WTC11 (cell line): Measurements from ENCODE around the gene ABL1. TPM values are rescaled to one million over a fixed set of nuclear protein-coding genes. Genes with fewer than 3 reads are reported as not detected.

Source experiments
- ATAC-seq: fragments of 200-7000 bp; cut with Tn5 transposase; 2 replicates; pipeline ENCODE4 v1.10.0; 2021; ENCODE audit warnings: mild to moderate bottlenecking, moderate library complexity
- CTCF ChIA-PET: fragments of 300-600 bp; sonication (Branson Sonifier 250); formaldehyde crosslinking; loops from one replicate; lab custom pipeline; 2021; ENCODE audit warnings: antibody characterized with exemption; lab: Charles Lee
- POLR2A ChIA-PET: fragments of 350-600 bp; sonication (Branson Sonifier 250); formaldehyde crosslinking; loops from one replicate; lab custom pipeline; 2021; ENCODE audit warnings: antibody characterized with exemption; lab: Charles Lee
- DNase-seq: peaks from one replicate; pipeline ENCODE4 v3.0.0; 2021; ENCODE audit warnings: low spot score
- H3K27ac Mint-ChIP-seq: 2 replicates; pipeline ENCODE4 v1.8.0; 2021; ENCODE audit warnings: mixed read lengths
- H3K27me3 Mint-ChIP-seq: 2 replicates; pipeline ENCODE4 v1.8.0; 2021; ENCODE audit warnings: low read depth, mild to moderate bottlenecking, moderate library complexity, mixed read lengths
- H3K36me3 Mint-ChIP-seq: 2 replicates; pipeline ENCODE4 v1.8.0; 2021; ENCODE audit warnings: mixed read lengths
- H3K4me1 Mint-ChIP-seq: 2 replicates; pipeline ENCODE4 v1.8.0; 2022; ENCODE audit warnings: mixed read lengths
- H3K4me3 Mint-ChIP-seq: 2 replicates; pipeline ENCODE4 v1.8.0; 2021; ENCODE audit warnings: mild to moderate bottlenecking, moderate library complexity, mixed read lengths
- H3K9me3 Mint-ChIP-seq: 2 replicates; pipeline ENCODE4 v1.8.0; 2021; ENCODE audit warnings: mixed read lengths
- AFF4 ChIP-seq: sonication (generic); formaldehyde crosslinking; IDR thresholded peaks from 2 replicates; pipeline ENCODE4 v1.8.1; 2023; ENCODE audit warnings: mild to moderate bottlenecking, missing genetic modification reagents, borderline replicate concordance
- ARID4B ChIP-seq: sonication (generic); formaldehyde crosslinking; IDR thresholded peaks from 2 replicates; pipeline ENCODE4 v1.8.0; 2023; ENCODE audit warnings: missing genetic modification reagents, mild to moderate bottlenecking, borderline replicate concordance
- CBFB ChIP-seq: sonication (generic); formaldehyde crosslinking; IDR thresholded peaks from 2 replicates; pipeline ENCODE4 v1.8.1; 2022; ENCODE audit warnings: mild to moderate bottlenecking, low read depth, missing genetic modification reagents
- E2F4 ChIP-seq: sonication (generic); formaldehyde crosslinking; IDR thresholded peaks from 2 replicates; pipeline ENCODE4 v1.8.1; 2022; ENCODE audit warnings: low read depth, mild to moderate bottlenecking, moderate library complexity, missing genetic modification reagents, borderline replicate concordance
- ELF4 ChIP-seq: sonication (generic); formaldehyde crosslinking; IDR thresholded peaks from 2 replicates; pipeline ENCODE4 v1.8.1; 2022; ENCODE audit warnings: low read depth, mild to moderate bottlenecking, moderate library complexity, missing genetic modification reagents
- ESRRA ChIP-seq: sonication (generic); formaldehyde crosslinking; IDR thresholded peaks from 2 replicates; pipeline ENCODE4 v1.8.1; 2022; ENCODE audit warnings: mild to moderate bottlenecking, missing genetic modification reagents, borderline replicate concordance
- FOXJ3 ChIP-seq: sonication (generic); formaldehyde crosslinking; IDR thresholded peaks from 2 replicates; pipeline ENCODE4 v1.9.0; 2021; ENCODE audit warnings: missing genetic modification reagents, mild to moderate bottlenecking, borderline replicate concordance
- GTF2I ChIP-seq: fragments of 250-450 bp; sonication (Bioruptor Pico); conservative IDR thresholded peaks from 2 replicates; pipeline ENCODE4 v1.4.0; 2021; ENCODE audit warnings: mild to moderate bottlenecking
- HMGXB4 ChIP-seq: sonication (generic); formaldehyde crosslinking; IDR thresholded peaks from 2 replicates; pipeline ENCODE4 v1.8.1; 2023; ENCODE audit warnings: mild to moderate bottlenecking, moderate library complexity, missing genetic modification reagents
- JAZF1 ChIP-seq: fragments of 250-450 bp; sonication (Bioruptor Pico); IDR thresholded peaks from 2 replicates; pipeline ENCODE4 v1.9.0; 2021; ENCODE audit warnings: moderate library complexity, mild to moderate bottlenecking, inconsistent platforms
- MXD4 ChIP-seq: fragments of 250-450 bp; sonication (Bioruptor Pico); IDR thresholded peaks from 2 replicates; pipeline ENCODE4 v1.8.0; 2021; ENCODE audit warnings: mild to moderate bottlenecking, moderate library complexity, borderline replicate concordance
- PREB ChIP-seq: sonication (generic); formaldehyde crosslinking; IDR thresholded peaks from 2 replicates; pipeline ENCODE4 v1.8.1; 2022; ENCODE audit warnings: mild to moderate bottlenecking, missing genetic modification reagents, moderate library complexity, borderline replicate concordance
- PRRX2 ChIP-seq: fragments of 250-450 bp; sonication (Bioruptor Pico); IDR thresholded peaks from 2 replicates; pipeline ENCODE4 v1.8.0; 2021; ENCODE audit warnings: mild to moderate bottlenecking
- STAT6 ChIP-seq: sonication (generic); formaldehyde crosslinking; conservative IDR thresholded peaks from 2 replicates; pipeline ENCODE4 v1.8.1; 2023; ENCODE audit warnings: mild to moderate bottlenecking, low read depth, missing genetic modification reagents, moderate library complexity
- TEAD1 ChIP-seq: sonication (generic); formaldehyde crosslinking; IDR thresholded peaks from 2 replicates; pipeline ENCODE4 v1.8.0; 2022; ENCODE audit warnings: mild to moderate bottlenecking, missing genetic modification reagents
- ZBTB43 ChIP-seq: sonication (generic); formaldehyde crosslinking; IDR thresholded peaks from 2 replicates; pipeline ENCODE4 v1.8.1; 2023; ENCODE audit warnings: mild to moderate bottlenecking, missing genetic modification reagents
- ZNF232 ChIP-seq: sonication (generic); formaldehyde crosslinking; IDR thresholded peaks from 2 replicates; pipeline ENCODE4 v1.8.0; 2022; ENCODE audit warnings: mild to moderate bottlenecking, missing genetic modification reagents
- ZNF512 ChIP-seq: sonication (generic); formaldehyde crosslinking; IDR thresholded peaks from 2 replicates; pipeline ENCODE4 v1.8.1; 2022; ENCODE audit warnings: missing genetic modification reagents, borderline replicate concordance
- total RNA-seq: library from RNA; stranded (reverse); gene quantifications from 3 replicates; pipeline ENCODE4 v1.2.3, GENCODE V29; 2021

Gene ABL1
- total RNA-seq, 1 experiment from 2014 or later = 104 TPM

- TF ChIP-seq FOXJ3 (CRISPR knock-in tag) = no peak
- TF ChIP-seq STAT6 = no peak
- TF ChIP-seq AFF4 (CRISPR knock-in tag) = no peak
- TF ChIP-seq ELF4 = no peak
- TF ChIP-seq MXD4 (CRISPR knock-in tag) = no peak
- no peak for TF ChIP-seq ZNF232
- TF ChIP-seq ZBTB43 = no peak
- TF ChIP-seq GTF2I (CRISPR knock-in tag) = no peak
- TF ChIP-seq TEAD1 (CRISPR knock-in tag) = no peak
- TF ChIP-seq ESRRA (CRISPR knock-in tag) = no peak
- TF ChIP-seq PRRX2 = no peak
- no peak for TF ChIP-seq PREB (CRISPR knock-in tag)
Measured at GRCh38 chr9:130883479-130883878, 48.4 kb downstream of the ABL1 start (continued).

GRCh38 chr9:130884111-130884531 lies 49.1 kb downstream of the ABL1 start:
- H3K36me3 Mint-ChIP-seq = peaks cover 63% of the 10 kb centered on the region
- CTCF ChIA-PET = interaction anchor here (1.5 to 4.3 kb wide), 4 partner anchors 17 to 183 kb away, joined by 3 to 24 read pairs (median 9); no protein-coding TSS in a partner anchor
- H3K4me3 Mint-ChIP-seq = no peak overlapping the region
- ATAC-seq (no peak), DNase-seq (no peak)
- H3K27me3 Mint-ChIP-seq = no peaks in the 10 kb centered on the region
- POLR2A ChIA-PET = no interaction called here
- peak overlapping the region; percentile 73; the same call in 1 of the 2 replicates for H3K27ac Mint-ChIP-seq
- no peaks in the 10 kb centered on the region for H3K9me3 Mint-ChIP-seq
- H3K4me1 Mint-ChIP-seq = peaks cover 10% of the 10 kb centered on the region
- TF ChIP-seq ARID4B (CRISPR knock-in tag) (no peak), CBFB (CRISPR knock-in tag) (no peak), HMGXB4 (CRISPR knock-in tag) (no peak), ZNF512 (no peak), JAZF1 (CRISPR knock-in tag) (no peak), E2F4 (CRISPR knock-in tag) (no peak)
